VCaP (cell line): Measurements from ENCODE around the gene TASP1.

ENCODE experiments used
- H3K27ac ChIP-seq: fragments of 450-650 bp; 2 replicates; pipeline ENCODE4 v1.5.1; 2017
- TF ChIP-seq, protein P1 (sequence below): fragments of 450-650 bp; conservative IDR thresholded peaks from 2 replicates; pipeline ENCODE4 v1.5.1; 2017; ENCODE audit warnings: mild to moderate bottlenecking, moderate library complexity

The TASP1 gene

DNA sequence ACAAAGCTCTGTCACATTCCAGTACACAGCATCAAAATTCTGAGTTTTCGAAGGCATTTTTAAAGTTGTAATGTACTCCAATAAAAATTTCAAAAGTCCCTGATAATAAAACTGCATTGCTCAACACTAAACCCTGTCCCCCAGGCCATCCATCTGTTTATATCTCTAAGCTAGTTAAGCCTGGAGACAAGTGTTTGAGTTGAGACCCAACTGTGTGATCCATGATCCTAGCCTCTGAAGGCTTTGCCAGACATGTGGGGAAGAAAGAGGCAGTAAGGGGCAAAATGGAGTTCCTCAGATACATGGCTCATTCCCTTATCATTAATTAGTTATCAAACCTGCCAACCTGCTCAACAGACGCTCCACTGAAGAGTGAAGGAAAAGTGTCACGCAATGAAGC lies 219.3 kb downstream of the TASP1 start:
- H3K27ac ChIP-seq, result no peak overlapping the region
- TF ChIP-seq, protein P1, sequence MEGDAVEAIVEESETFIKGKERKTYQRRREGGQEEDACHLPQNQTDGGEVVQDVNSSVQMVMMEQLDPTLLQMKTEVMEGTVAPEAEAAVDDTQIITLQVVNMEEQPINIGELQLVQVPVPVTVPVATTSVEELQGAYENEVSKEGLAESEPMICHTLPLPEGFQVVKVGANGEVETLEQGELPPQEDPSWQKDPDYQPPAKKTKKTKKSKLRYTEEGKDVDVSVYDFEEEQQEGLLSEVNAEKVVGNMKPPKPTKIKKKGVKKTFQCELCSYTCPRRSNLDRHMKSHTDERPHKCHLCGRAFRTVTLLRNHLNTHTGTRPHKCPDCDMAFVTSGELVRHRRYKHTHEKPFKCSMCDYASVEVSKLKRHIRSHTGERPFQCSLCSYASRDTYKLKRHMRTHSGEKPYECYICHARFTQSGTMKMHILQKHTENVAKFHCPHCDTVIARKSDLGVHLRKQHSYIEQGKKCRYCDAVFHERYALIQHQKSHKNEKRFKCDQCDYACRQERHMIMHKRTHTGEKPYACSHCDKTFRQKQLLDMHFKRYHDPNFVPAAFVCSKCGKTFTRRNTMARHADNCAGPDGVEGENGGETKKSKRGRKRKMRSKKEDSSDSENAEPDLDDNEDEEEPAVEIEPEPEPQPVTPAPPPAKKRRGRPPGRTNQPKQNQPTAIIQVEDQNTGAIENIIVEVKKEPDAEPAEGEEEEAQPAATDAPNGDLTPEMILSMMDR, result no peak

DNA sequence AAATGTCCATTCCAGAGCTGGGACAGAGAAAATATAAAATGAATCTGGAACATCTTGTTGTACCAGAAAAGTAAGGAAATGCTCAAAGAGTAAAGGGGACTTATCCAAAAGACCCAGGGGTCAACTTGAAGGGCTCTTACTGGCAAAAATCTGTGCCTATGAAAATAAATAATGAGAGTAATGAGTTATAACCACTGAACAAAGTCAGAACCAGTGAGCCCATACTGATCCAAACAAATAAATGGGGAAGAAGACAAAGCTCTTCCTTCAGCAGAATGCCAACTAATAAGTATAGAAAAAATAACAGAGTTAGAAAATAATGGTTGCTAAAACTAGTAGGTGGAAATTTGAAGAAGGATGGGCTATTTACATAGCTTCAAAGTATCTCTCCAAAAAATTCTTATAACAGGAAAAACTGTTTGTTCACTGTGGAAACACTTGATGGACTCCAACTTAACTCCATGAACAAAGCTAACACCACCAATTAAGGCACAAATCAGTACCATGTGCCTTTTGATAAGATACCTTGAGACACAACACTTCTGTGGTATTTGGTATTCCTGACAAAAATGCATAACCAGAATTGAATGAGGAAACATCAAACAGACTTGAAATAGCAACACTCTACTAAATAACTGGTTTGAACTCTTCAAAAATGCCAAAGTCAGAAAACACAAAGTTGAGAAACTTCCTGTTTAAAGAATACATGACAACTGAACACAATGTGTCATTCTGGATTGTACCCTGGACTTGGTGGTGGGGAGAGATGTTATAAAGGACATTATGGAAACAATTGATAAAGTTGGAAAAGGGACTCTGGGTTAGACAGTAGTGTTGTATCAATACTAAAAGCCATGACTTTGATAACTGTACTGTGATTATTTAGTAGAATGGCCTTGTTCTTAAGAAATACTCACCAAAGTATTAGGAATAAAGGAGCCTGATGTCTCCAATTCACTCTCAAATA lies 220.2 kb downstream of the TASP1 start:
- no peak overlapping the region for H3K27ac ChIP-seq
- TF ChIP-seq, protein P1, result no peak

DNA sequence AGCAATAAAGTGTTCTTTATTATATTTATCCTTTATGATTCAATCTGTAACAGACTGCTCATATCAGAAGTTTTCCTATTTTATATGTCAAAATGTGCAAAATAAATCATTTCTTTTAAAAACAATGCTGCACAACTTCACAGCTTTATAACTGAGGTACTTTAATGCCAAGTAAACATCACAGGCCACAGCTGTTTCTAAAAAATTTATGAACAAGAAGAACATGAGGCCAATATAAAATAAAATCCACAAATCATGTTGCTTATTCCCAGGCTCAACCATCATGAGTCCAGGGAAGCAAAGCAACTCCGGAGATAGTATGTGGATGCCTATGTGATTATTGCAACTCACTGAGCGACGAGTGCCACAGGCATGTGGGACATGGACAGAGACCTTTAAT lies 222.2 kb downstream of the TASP1 start:
- TF ChIP-seq, protein P1, result no peak
- no peak overlapping the region for H3K27ac ChIP-seq

DNA sequence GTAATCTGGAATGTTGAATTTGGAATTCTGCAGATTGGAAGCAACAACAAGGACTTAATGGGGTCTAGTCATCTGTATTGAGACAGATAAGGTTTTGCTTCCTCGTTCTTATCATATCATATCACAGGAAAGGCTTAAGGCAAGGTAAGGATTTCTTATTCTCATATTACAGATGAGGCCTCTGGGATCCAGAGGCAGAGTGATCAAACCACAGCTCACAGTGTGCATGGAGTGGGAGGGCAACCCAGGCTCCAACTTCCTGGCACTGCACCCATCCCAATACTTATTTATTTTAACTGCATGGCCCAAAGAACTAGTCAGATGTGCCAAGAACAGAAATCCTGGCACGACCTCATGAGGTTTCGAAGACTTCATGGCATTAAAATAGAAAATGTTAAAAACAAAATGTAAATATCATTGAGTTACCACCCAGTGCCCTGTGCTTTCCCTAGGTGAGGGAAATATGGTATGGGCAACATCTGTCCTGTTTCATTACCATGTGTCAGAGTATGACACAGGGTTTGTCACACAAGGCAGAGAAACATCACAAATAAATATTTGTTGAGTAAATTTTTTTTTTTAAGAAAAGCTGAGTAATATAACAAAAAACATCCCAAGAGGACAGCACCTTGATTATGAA lies 225.8 kb downstream of the TASP1 start:
- TF ChIP-seq, protein P1, result no peak
- H3K27ac ChIP-seq, result no peak overlapping the region

DNA sequence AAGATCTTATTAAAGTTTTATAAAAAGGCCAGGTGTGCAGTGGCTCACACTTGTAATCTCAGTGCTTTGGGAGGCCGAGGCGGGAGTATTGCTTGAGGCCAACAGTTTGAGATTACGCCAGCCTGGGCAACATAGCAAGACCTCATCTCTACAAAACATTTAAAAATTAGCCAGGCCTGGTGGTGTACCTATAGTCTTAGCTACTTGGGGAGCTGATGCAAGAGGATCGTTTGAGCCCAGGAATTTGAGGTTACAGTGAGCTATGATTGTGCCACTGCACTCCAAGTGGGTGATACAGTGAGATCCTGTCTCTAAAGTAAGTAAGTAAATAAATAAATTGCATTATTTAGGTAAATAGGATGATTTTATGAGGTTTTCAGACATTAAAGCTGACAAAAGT lies 234.4 kb downstream of the TASP1 start:
- H3K27ac ChIP-seq, result no peak overlapping the region

DNA sequence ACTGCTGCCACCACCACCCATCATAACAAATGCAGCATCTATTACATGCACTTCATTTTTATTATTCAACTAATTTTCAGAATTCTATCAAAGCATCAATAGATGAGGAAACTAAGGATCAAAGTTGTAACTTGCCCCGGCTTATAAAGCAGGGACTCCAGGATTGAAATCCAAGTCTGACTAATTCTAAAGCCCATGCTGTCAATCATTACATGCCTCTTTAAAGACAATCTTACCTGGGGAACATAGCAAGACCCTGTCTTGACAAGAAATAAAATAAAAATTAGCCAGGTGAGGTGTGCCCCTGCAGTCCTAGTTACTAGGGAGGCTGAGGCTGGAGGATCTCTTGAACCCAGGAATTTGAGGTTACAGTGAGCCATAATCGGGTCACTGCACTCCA lies 235.3 kb downstream of the TASP1 start:
- H3K27ac ChIP-seq, result no peak overlapping the region
- TF ChIP-seq, protein P1, result no peak

More for the DNA sequence above, 234.4 kb downstream of the TASP1 start:
- TF ChIP-seq, protein P1, result no peak

DNA sequence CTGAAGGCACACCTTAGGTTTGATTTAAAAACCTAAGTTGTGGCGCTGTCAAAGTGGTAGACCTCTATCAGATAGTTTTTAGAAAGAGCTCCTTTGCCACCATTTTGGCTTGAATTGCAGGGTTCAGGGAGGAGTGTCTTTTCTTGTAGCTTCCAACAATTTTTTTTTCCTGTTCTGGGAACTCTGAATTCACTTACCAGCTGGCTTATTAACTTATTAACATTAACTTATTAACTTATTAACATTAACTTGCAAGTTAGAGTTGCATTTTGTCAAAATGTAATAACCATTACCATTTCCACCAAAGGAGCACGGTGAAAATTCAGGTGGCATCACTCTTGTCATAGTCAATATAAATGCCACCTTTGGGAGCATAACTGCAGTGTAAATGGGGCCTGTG lies 235.7 kb downstream of the TASP1 start:
- TF ChIP-seq, protein P1, result no peak
- H3K27ac ChIP-seq, result no peak overlapping the region
